Fibroblast of villous mesenchyme (primary cell): ENCODE data around the gene GMDS. TPM values are rescaled to one million over a fixed set of nuclear protein-coding genes. Genes with fewer than 3 reads are reported as not detected.

Experiments used
- DNase-seq: peaks from one replicate; pipeline ENCODE4 v3.0.0-alpha.2; 2010; ENCODE audit warnings: low read depth
- H3K4me3 ChIP-seq: 2 replicates; pipeline ENCODE4 v1.5.1; 2011; ENCODE audit warnings: low read depth, mild to moderate bottlenecking, low read length
- CTCF ChIP-seq: IDR thresholded peaks from 2 replicates; pipeline ENCODE4 v1.5.1; 2012; ENCODE audit warnings: low read depth, mild to moderate bottlenecking, low read length; ENCODE audit not compliant: insufficient read depth
- total RNA-seq: library from RNA; depleted of rRNA; stranded (reverse); fragments of >200 nt; gene quantifications from 2 replicates; pipeline ENCODE4 v1.2.3, GENCODE V29; 2012

The GMDS gene
- total RNA-seq, 1 donor, result 6.5 TPM

GRCh38 chr6:1923449-1923848, 322.0 kb downstream of the GMDS start:
- TF ChIP-seq CTCF, result no peak
- H3K4me3 ChIP-seq, result no peak overlapping the region
- no peak for DNase-seq

GRCh38 chr6:1917626-1918371, 327.6 kb downstream of the GMDS start:
- H3K4me3 ChIP-seq, result no peak overlapping the region
- peak; percentile 45 for DNase-seq
- TF ChIP-seq CTCF, result no peak

- no peak overlapping the region for H3K4me3 ChIP-seq
- peak; percentile 43 for DNase-seq
- TF ChIP-seq CTCF, result no peak
These were observed 328.9 kb downstream of the GMDS start for GRCh38 chr6:1916334-1917070.

- TF ChIP-seq CTCF, result no peak
- no peak overlapping the region for H3K4me3 ChIP-seq
- DNase-seq, result no peak
These were observed 330.2 kb downstream of the GMDS start for GRCh38 chr6:1915226-1915625.

- no peak for TF ChIP-seq CTCF
- no peak overlapping the region for H3K4me3 ChIP-seq
- DNase-seq, result no peak
These were observed 331.8 kb downstream of the GMDS start for GRCh38 chr6:1913577-1913976.

GRCh38 chr6:1912731-1913130, 332.7 kb downstream of the GMDS start:
- H3K4me3 ChIP-seq, result no peak overlapping the region
- no peak for TF ChIP-seq CTCF
- DNase-seq, result no peak

- no peak overlapping the region for H3K4me3 ChIP-seq
- peak; percentile 39 for DNase-seq
- TF ChIP-seq CTCF, result no peak
These were observed 333.9 kb downstream of the GMDS start for GRCh38 chr6:1911474-1911873.
